Hepatocyte (in vitro differentiated cells): ENCODE results near the gene PRCP. TPM values are rescaled to one million over a fixed set of nuclear protein-coding genes. Genes with fewer than 3 reads are reported as not detected.

Source experiments
- DNase-seq: peaks from one replicate; pipeline ENCODE4 v3.0.0-alpha.2; 2016; ENCODE audit warnings: low spot score
- H2AFZ ChIP-seq: fragments of 200-600 bp; sonication (generic); 2 replicates; pipeline ENCODE4 v1.6.0; 2016; ENCODE audit warnings: antibody characterized with exemption, mild to moderate bottlenecking
- H3K27ac ChIP-seq: fragments of 200-600 bp; sonication (generic); 2 replicates; pipeline ENCODE4 v1.5.1; 2016; ENCODE audit warnings: mild to moderate bottlenecking
- H3K27me3 ChIP-seq: fragments of 200-600 bp; sonication (generic); 2 replicates; pipeline ENCODE4 v1.6.1; 2016
- H3K36me3 ChIP-seq: fragments of 200-600 bp; sonication (generic); replicated peaks from 2 replicates; pipeline ENCODE4 v1.5.1; 2016; ENCODE audit warnings: low read depth; ENCODE audit not compliant: insufficient read depth
- H3K4me1 ChIP-seq: fragments of 200-600 bp; sonication (generic); 2 replicates; pipeline ENCODE4 v1.5.1; 2016; ENCODE audit warnings: mild to moderate bottlenecking, moderate library complexity; ENCODE audit not compliant: insufficient read depth
- H3K4me2 ChIP-seq: fragments of 200-600 bp; sonication (generic); 2 replicates; pipeline ENCODE4 v1.6.0; 2016
- H3K4me3 ChIP-seq: fragments of 200-600 bp; sonication (generic); 2 replicates; pipeline ENCODE4 v1.5.1; 2016; ENCODE audit warnings: mild to moderate bottlenecking
- H3K79me2 ChIP-seq: fragments of 200-600 bp; sonication (generic); 2 replicates; pipeline ENCODE4 v1.6.0; 2017; ENCODE audit warnings: mild to moderate bottlenecking
- H3K9me2 ChIP-seq: fragments of 200-600 bp; sonication (generic); replicated peaks from 2 replicates; pipeline ENCODE4 v1.6.0; 2017; ENCODE audit warnings: mild to moderate bottlenecking; ENCODE audit not compliant: insufficient read depth
- H3K9me3 ChIP-seq: fragments of 200-600 bp; sonication (generic); 2 replicates; pipeline ENCODE4 v1.5.1; 2016; ENCODE audit warnings: low read depth, mild to moderate bottlenecking
- H4K20me1 ChIP-seq: fragments of 200-600 bp; sonication (generic); 2 replicates; pipeline ENCODE4 v1.6.0; 2016; ENCODE audit warnings: mild to moderate bottlenecking; ENCODE audit not compliant: insufficient read depth, poor library complexity, severe bottlenecking
- CTCF ChIP-seq: fragments of 200-600 bp; sonication (generic); IDR thresholded peaks from 2 replicates; pipeline ENCODE4 v1.5.1; 2016; ENCODE audit warnings: antibody characterized with exemption, mild to moderate bottlenecking; ENCODE audit not compliant: poor library complexity
- EZH2 ChIP-seq: fragments of 200-600 bp; sonication (generic); IDR thresholded peaks from 2 replicates; pipeline ENCODE4 v1.6.1; 2016; ENCODE audit warnings: antibody characterized with exemption, mild to moderate bottlenecking, borderline replicate concordance
- EZH2phosphoT487 ChIP-seq: fragments of 200-600 bp; sonication (generic); IDR thresholded peaks from one replicate; pipeline ENCODE4 v1.6.1; 2018; ENCODE audit warnings: antibody characterized with exemption, mild to moderate bottlenecking, low read depth, moderate library complexity; ENCODE audit not compliant: unreplicated experiment, severe bottlenecking
- WGBS: methylation state at CpG from one replicate; pipeline ENCODE4 v1.1.6; 2016; ENCODE audit warnings: low lambda C conversion rate; ENCODE audit errors: missing lambda C conversion rate; 5-methylcytosine and 5-hydroxymethylcytosine counted together
- polyA plus RNA-seq: library from polyadenylated mRNA; unstranded; fragments of >200 nt; fragmentation: Nextera tagmentation; extraction: Ambion mirVana; gene quantifications from 2 replicates; pipeline ENCODE4 v1.2.1, GENCODE V29; 2016
- total RNA-seq: library from RNA; depleted of rRNA; stranded (reverse); fragments of >200 nt; gene quantifications from 2 replicates; pipeline ENCODE4 v1.2.3, GENCODE V29; 2014

PRCP gene
- total and polyA plus RNA-seq, 2 experiments from 2014 or later, result 46.8 to 53.0 TPM

DNA sequence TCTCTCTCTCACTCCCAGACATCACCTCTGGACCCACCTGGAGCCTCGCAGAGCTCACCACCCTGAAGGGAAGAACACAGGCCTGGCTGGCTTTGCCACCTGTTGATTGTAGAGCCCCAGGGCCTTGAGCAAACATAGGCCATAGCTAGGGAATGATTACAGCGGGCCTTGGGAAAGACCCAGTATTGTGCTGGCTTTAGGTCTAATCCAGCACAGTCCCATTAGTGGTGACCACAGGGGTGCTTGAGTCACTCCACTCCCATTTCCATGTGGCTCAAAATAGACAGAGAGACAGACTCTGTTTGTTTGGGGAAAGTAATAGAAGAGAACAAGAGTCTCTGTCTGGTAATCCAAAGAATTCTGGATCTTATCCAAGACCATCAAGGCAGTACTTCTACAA, 123.9 kb downstream of the PRCP start:
- Histone ChIP-seq H3K4me3 (no peak overlapping the region), H3K9me2 (no peaks in the 10 kb centered on the region), H3K9me3 (no peaks in the 10 kb centered on the region), H4K20me1 (no peaks in the 10 kb centered on the region), H3K4me1 (no peaks in the 10 kb centered on the region), H3K4me2 (no peak overlapping the region), H3K79me2 (no peaks in the 10 kb centered on the region), H2AFZ (no peak overlapping the region), H3K27me3 (no peaks in the 10 kb centered on the region), H3K27ac (no peak overlapping the region), H3K36me3 (no peaks in the 10 kb centered on the region)
- 52% methylated on average over 2 of the region's 2 CpGs for WGBS
- TF ChIP-seq CTCF (no peak), EZH2phosphoT487 (no peak), EZH2 (no peak)
- no peak for DNase-seq

DNA sequence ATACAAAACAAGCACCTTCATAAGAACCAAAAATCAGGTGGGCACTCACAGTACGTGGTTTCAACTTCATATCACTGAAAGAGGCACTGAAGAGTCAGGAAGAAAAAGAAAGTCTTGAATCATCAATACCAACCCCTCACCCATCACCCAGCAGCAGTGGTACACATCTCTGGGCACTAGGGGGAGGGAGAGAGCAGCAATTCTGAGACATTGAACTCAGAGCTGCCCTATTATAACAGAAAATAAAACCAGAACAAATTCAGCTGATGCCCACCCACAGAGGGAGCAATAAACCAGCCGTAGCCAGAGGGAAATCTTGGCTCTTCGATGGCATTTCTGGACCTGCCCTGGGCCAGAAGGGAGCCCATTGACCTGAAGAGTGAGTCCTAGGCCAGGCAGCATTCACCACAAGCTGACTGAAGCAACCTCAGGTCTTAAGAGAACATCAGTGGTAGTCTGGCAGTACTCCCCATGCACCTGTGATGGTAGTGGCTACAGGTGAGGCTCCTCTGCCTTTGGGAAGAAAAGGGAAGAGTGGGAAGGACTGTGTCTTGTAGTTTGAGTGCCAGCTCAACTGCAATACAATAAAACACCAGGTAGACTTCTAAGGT, 124.4 kb downstream of the PRCP start:
- Histone ChIP-seq H2AFZ (no peak overlapping the region), H3K9me3 (no peaks in the 10 kb centered on the region), H3K4me3 (no peak overlapping the region), H3K79me2 (no peaks in the 10 kb centered on the region), H3K4me2 (no peak overlapping the region), H3K27me3 (no peaks in the 10 kb centered on the region), H3K9me2 (no peaks in the 10 kb centered on the region), H4K20me1 (no peaks in the 10 kb centered on the region), H3K36me3 (no peaks in the 10 kb centered on the region), H3K4me1 (no peaks in the 10 kb centered on the region), H3K27ac (no peak overlapping the region)
- TF ChIP-seq CTCF, result peak; percentile 41
- TF ChIP-seq EZH2, result no peak
- TF ChIP-seq EZH2phosphoT487, result no peak
- DNase-seq, result peak; percentile 30
- 42% methylated on average over 3 of the region's 3 CpGs for WGBS

DNA sequence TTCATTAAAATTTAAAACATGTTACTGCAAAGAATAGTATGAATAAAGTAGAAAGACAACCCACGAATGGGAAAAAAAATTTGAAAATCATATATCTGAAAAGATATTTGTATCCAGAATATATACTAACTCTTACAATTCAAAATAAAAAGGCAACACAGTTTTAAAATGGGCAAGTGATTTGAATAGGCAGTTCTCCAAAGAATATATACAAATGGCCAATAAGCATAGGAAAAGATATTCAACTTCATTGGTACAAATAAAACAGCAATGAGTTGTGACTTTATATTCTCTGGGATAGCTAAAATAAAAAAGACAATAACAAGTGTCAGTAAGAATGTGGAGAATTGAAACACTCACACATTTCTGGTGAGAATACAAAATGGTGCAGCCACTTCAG, 125.0 kb downstream of the PRCP start:
- Histone ChIP-seq H3K4me1 (no peaks in the 10 kb centered on the region), H3K36me3 (no peaks in the 10 kb centered on the region), H3K9me3 (no peaks in the 10 kb centered on the region), H3K27ac (no peak overlapping the region), H3K9me2 (no peaks in the 10 kb centered on the region), H3K79me2 (no peaks in the 10 kb centered on the region), H2AFZ (no peak overlapping the region), H3K4me2 (no peak overlapping the region), H3K27me3 (no peaks in the 10 kb centered on the region), H3K4me3 (no peak overlapping the region), H4K20me1 (no peaks in the 10 kb centered on the region)
- no peak for DNase-seq
- no peak for TF ChIP-seq EZH2phosphoT487
- TF ChIP-seq EZH2, result no peak
- TF ChIP-seq CTCF, result no peak
- WGBS, result 81% methylated on average over 1 of the region's 1 CpG

Other genes with a start within 250 kb of the PRCP start
- gene FAM181B, start 166.6 kb downstream of the PRCP start, total RNA-seq, result 0.63 and 0.64 TPM in 2 replicates
- gene FAM181B, start 166.6 kb downstream of the PRCP start, polyA plus RNA-seq, result 0.49 and 1.3 TPM in 2 replicates
- 2.6 and 2.7 TPM in 2 replicates for gene DDIAS, start 1.3 kb upstream of the PRCP start, total RNA-seq
- gene DDIAS, start 1.3 kb upstream of the PRCP start, polyA plus RNA-seq, result 0.88 and 0.92 TPM in 2 replicates
- 10.2 and 10.5 TPM in 2 replicates for gene RAB30, start 171.5 kb upstream of the PRCP start, total RNA-seq
- gene RAB30, start 171.5 kb upstream of the PRCP start, polyA plus RNA-seq, result 2.5 and 2.6 TPM in 2 replicates